Esophagus muscularis mucosa (tissue), 4 donors: ENCODE data around the gene WDFY3.

Source experiments
- CTCF ChIP-seq, 3 experiments: fragments of 200-600 bp in 2 of 3; fragments of 450-650 bp in 1 of 3; sonication (generic) in 2 of 3; IDR thresholded peaks; one replicate each; pipeline ENCODE4 v1.5.1; 2017 to 2019; ENCODE audit warnings: antibody characterized with exemption in 3 of 3, mild to moderate bottlenecking in 2 of 3, moderate library complexity in 1 of 3
- EP300 ChIP-seq: sonication (generic); formaldehyde crosslinking; IDR thresholded peaks from one replicate; pipeline ENCODE4 v1.6.1; 2017; ENCODE audit warnings: antibody characterized with exemption
- POLR2A ChIP-seq: fragments of 450-650 bp; IDR thresholded peaks from one replicate; pipeline ENCODE4 v1.6.1; 2017; ENCODE audit warnings: antibody characterized with exemption, moderate library complexity, mild to moderate bottlenecking, low read depth
- POLR2AphosphoS5 ChIP-seq, 2 donors: sonication (generic); formaldehyde crosslinking; IDR thresholded peaks; one replicate each; pipeline ENCODE4 v1.6.1; 2017; ENCODE audit warnings: antibody characterized with exemption in 2 of 2

DNA sequence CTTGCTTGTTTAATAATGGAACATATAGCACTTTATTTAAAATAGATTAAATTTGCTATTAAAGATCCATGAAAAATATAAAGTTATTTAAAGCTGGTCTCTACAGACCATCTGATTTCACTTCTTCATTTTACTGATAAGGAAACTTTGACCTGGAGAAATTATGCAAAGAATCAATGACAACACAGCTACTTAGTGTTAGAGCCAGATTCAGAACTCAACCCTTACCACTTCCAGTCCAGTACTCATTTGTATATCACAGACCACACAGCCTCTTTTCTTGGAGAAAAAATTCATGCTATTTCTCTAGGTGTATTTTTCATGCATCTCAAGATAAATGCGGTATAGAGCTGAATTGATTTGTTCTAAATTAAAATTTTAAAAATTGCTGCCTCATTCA, 34.0 kb downstream of the WDFY3 start:
- TF ChIP-seq CTCF (IDR thresholded peaks at IDR 0.05) (no peak), POLR2AphosphoS5 (IDR thresholded peaks at IDR 0.05) (no peak), EP300 (no peak), POLR2A (no peak)
